Testis (tissue), 3 donors: ENCODE measurements around the gene RSBN1L. TPM values are rescaled to one million over a fixed set of nuclear protein-coding genes. Genes with fewer than 3 reads are reported as not detected.

ENCODE experiments used
- DNase-seq: peaks from one replicate; pipeline ENCODE4 v3.0.0-alpha.2; 2019
- H3K27ac ChIP-seq, 2 donors: fragments of 200-600 bp; sonication (generic); one replicate each; pipeline ENCODE4 v1.5.1; 2019
- H3K27me3 ChIP-seq: fragments of 200-600 bp; sonication (generic); one replicate; pipeline ENCODE4 v1.5.1; 2019
- H3K36me3 ChIP-seq: fragments of 200-600 bp; sonication (generic); one replicate; pipeline ENCODE4 v1.5.1; 2017; ENCODE audit warnings: low read depth; ENCODE audit errors: missing control alignments
- H3K4me1 ChIP-seq: fragments of 200-600 bp; sonication (generic); one replicate; pipeline ENCODE4 v1.5.1; 2019
- H3K4me3 ChIP-seq, 2 donors: fragments of 200-600 bp; sonication (generic); one replicate each; pipeline ENCODE4 v1.5.1; 2017 to 2019
- H3K9me3 ChIP-seq: fragments of 200-600 bp; sonication (generic); one replicate; pipeline ENCODE4 v1.5.1; 2017
- POLR2A ChIP-seq: fragments of 450-650 bp; IDR thresholded peaks from one replicate; pipeline ENCODE4 v1.6.1; 2017; ENCODE audit warnings: antibody characterized with exemption, mild to moderate bottlenecking, moderate library complexity
- WGBS, 2 donors: methylation state at CpG; one replicate each; pipeline ENCODE4 v1.1.5; 2018; 5-methylcytosine and 5-hydroxymethylcytosine counted together
- intact Hi-C: fragments of 100-400 bp; cut with DNase I; formaldehyde crosslinking; loops from one replicate; pipeline ENCODE4 v1.15.1; 2023; ENCODE audit warnings: low total_unique reads
- polyA plus RNA-seq: library from polyadenylated mRNA; stranded (reverse); fragments of 350-450 nt; fragmentation: Illumina TruSeq; extraction: RNeasy Lipid Tissue Mini Kit (QIAGEN cat#74804); gene quantifications from one replicate; pipeline ENCODE4 v1.2.3, GENCODE V29; 2014; ENCODE audit warnings: low read depth, low replicate concordance; ENCODE audit not compliant: insufficient read depth
- total RNA-seq, 2 donors: library from RNA; depleted of rRNA; stranded (reverse); fragments of >200 nt; gene quantifications; one replicate each; pipeline ENCODE4 v1.2.3, GENCODE V29; 2016
- TF ChIP-seq, protein P1 (sequence below), 3 experiments: fragments of 450-650 bp in 2 of 3; fragments of 200-600 bp in 1 of 3; sonication (generic) in 1 of 3; IDR thresholded peaks; one replicate each; pipeline ENCODE4 v1.5.1; 2016 to 2019; ENCODE audit warnings: antibody characterized with exemption in 3 of 3, mild to moderate bottlenecking in 2 of 3, moderate library complexity in 1 of 3

Gene RSBN1L
- total and polyA plus RNA-seq, 3 donors from 2014 or later: 33.0 to 40.1 (median 38.1) TPM

DNA sequence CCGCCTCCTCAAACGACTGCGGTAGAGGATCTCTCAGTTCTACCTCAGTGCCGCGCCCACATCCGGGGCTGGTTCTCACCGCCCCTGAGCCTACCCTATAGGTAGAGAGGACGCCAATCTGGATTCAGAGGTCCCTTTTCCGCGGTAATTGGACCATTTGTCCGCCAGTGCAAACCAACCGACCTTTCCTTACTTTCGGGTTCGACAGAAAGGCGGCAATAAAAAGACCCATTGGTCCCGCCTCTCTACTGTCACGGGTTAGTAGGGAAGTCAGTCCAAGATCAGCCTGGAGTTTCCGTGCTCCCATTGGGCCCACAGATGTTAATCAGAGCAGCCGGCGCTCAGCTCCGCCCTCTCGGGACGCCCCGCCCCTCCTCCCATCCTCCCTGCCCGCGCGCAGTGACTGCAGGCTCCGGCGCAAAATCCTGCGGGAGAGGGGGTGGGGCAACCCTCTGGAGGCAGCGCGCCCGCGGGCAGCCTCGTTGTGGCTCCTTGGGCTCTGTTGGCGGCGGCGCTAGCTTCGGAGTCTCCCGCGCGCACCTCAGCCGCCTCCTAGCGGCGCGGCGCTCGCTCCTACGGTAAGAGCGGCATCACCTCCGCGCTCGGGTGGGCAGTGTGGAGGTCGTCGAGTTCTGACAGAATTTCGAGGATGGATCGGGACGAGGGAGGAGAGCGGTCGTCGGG lies 102.3 kb downstream of the RSBN1L start, which contains the start of the genes PHTF2 and TMEM60:
PHTF2 (plus strand) TSS at position 380 of the 684 bp plus-strand sequence.
TMEM60 (minus strand) TSS at position 41 of the 684 bp plus-strand sequence. CDS start 4,061 bp downstream, outside the sequence.
- TF ChIP-seq, protein P1, sequence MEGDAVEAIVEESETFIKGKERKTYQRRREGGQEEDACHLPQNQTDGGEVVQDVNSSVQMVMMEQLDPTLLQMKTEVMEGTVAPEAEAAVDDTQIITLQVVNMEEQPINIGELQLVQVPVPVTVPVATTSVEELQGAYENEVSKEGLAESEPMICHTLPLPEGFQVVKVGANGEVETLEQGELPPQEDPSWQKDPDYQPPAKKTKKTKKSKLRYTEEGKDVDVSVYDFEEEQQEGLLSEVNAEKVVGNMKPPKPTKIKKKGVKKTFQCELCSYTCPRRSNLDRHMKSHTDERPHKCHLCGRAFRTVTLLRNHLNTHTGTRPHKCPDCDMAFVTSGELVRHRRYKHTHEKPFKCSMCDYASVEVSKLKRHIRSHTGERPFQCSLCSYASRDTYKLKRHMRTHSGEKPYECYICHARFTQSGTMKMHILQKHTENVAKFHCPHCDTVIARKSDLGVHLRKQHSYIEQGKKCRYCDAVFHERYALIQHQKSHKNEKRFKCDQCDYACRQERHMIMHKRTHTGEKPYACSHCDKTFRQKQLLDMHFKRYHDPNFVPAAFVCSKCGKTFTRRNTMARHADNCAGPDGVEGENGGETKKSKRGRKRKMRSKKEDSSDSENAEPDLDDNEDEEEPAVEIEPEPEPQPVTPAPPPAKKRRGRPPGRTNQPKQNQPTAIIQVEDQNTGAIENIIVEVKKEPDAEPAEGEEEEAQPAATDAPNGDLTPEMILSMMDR (IDR thresholded peaks at IDR 0.05): peak; percentile 19 to 47 (median 26)
- TF ChIP-seq POLR2A: peak; percentile 50
- Histone ChIP-seq H3K9me3 (no peaks in the 10 kb centered on the region), H3K36me3 (no peaks in the 10 kb centered on the region), H3K4me1 (peaks cover 8% of the 10 kb centered on the region), H3K4me3 (peak within 1 kb of the TSS; percentile 90 to 94), H3K27me3 (no peaks in the 10 kb centered on the region), H3K27ac (peak within 1 kb of the TSS; percentile 94)
- peak; percentile 100 for DNase-seq
- 0% methylated on average over 10 to 45 of the region's 61 CpGs for WGBS, 2 donors
- intact Hi-C loops: no loop called here

DNA sequence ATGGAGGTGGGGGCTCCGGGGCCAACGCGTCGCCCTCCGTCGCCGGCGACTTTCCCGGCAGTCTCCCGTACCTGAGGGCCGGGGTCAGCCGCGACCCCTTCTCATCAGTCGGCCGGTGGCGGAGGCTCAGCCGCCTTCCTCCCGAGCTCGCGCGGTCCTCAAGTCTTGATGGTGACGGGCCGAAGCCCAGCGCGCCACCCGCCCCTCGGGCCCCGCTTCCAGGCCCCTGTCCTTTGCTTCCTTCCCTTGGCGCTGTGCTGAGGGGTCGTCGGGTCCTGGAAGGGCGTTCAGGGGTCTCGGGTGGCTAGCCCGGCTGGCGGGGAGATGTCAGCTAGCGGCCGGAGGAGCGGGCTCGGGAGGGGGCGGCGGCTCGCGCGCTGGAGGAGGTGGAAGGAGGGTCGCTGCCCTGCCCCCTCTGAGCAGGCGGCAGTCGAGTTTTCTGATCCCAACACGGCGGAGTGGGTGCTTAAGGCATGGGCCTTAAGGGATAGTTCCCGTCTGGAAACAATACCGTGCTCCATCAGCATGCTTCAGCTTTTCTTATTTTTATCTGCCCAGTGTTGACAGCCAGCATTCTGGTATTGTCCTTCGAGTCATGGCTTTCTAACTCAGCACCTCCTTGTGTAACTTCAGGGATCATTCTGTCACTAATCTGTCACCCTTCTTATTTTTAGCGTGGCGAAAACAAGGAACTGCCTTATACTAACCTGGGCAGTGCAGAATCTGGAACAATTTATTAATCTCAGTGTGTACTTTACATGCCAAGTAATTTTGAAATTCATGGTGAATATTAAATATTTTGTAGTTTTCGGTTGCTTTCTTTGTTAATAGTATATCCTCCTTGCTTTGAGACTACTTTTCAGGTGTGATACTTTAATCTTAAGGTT lies 103.1 kb downstream of the RSBN1L start:
- WGBS, 2 donors: 1% methylated on average over 6 to 48 of the region's 55 CpGs
- intact Hi-C loops: no loop called here

DNA sequence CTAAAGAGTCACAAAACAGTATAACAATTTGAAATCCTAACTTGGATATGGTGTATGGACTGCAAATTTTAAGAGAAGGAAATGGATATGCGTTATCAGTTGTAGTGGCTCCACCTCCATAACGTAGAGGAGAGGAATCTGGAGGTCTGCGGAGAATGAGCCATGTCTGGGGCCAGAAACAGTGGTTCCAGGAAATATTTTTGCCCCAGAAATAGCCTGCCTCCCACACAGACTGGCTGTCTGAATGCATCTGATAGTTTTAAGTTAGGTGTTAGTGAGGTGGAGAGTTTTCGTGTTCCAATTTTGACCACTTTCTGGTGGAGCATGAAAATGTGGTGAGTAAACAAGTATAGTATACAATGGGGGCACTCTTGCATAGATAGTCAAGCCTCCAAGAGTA lies 103.9 kb downstream of the RSBN1L start:
- Histone ChIP-seq H3K27ac (no peak overlapping the region), H3K36me3 (no peaks in the 10 kb centered on the region), H3K27me3 (no peaks in the 10 kb centered on the region), H3K4me3 (no peak overlapping the region), H3K4me1 (peaks cover 8% of the 10 kb centered on the region), H3K9me3 (no peaks in the 10 kb centered on the region)
- TF ChIP-seq POLR2A: no peak
- TF ChIP-seq, protein P1 (IDR thresholded peaks at IDR 0.05): no peak
- intact Hi-C loops: no loop called here
- no peak for DNase-seq
- WGBS, 2 donors: 28 to 41% methylated on average over 4 of the region's 4 CpGs

More for the DNA sequence above, 103.1 kb downstream of the RSBN1L start:
- no peaks in the 10 kb centered on the region for H3K36me3 ChIP-seq
- peak; percentile 60 for DNase-seq
- TF ChIP-seq, protein P1 (IDR thresholded peaks at IDR 0.05): no peak
- H3K27me3 ChIP-seq: no peaks in the 10 kb centered on the region
- H3K27ac ChIP-seq: peak overlapping the region; percentile 89 to 94
- H3K4me3 ChIP-seq: peak overlapping the region; percentile 90 to 94
- peaks cover 8% of the 10 kb centered on the region for H3K4me1 ChIP-seq
- H3K9me3 ChIP-seq: no peaks in the 10 kb centered on the region

DNA sequence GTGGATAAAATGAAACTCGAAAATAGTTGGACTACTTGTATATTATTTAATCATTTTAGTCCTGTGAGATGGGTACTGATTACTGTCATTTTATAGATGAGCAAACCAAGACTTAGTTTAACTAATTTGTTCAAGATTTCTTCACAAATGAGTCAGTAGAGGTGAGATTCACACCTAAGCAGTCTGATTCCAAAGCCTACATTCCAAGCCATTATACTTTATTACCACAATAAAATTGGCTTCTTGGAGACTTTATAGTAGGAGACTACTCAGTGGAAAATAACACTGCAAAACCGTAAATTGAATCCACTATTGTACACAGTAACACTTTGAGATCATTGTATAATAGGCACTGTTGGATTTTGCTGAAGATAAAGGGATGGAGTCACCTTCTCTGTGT lies 104.5 kb downstream of the RSBN1L start:
- TF ChIP-seq, protein P1 (IDR thresholded peaks at IDR 0.05): no peak
- no peak for TF ChIP-seq POLR2A
- 68 to 85% methylated on average over 2 of the region's 2 CpGs for WGBS, 2 donors
- H3K27ac ChIP-seq: no peak overlapping the region
- no peak for DNase-seq
- no peaks in the 10 kb centered on the region for H3K9me3 ChIP-seq
- intact Hi-C loops: no loop called here
- no peaks in the 10 kb centered on the region for H3K27me3 ChIP-seq
- peaks cover 8% of the 10 kb centered on the region for H3K4me1 ChIP-seq
- no peaks in the 10 kb centered on the region for H3K36me3 ChIP-seq
- H3K4me3 ChIP-seq: no peak overlapping the region
